Mammary epithelial cell (primary cell): ENCODE results near the gene SMYD3.

Experiments used
- EZH2 ChIP-seq: IDR thresholded peaks from 2 replicates; pipeline ENCODE4 v1.6.1; 2012; ENCODE audit warnings: low read length, inconsistent platforms, borderline replicate concordance
- TF ChIP-seq, protein P1 (sequence below), 2 donors: IDR thresholded peaks in 1 of 2; conservative IDR thresholded peaks in 1 of 2; 2 replicates each; pipeline ENCODE4 v1.5.1; 2011 to 2012; ENCODE audit warnings: inconsistent platforms in 2 of 2, low read length in 2 of 2, mild to moderate bottlenecking in 2 of 2, control low read depth in 1 of 2, low read depth in 1 of 2; ENCODE audit not compliant: insufficient read depth in 1 of 2; ENCODE audit errors: extremely low read depth in 1 of 2

DNA sequence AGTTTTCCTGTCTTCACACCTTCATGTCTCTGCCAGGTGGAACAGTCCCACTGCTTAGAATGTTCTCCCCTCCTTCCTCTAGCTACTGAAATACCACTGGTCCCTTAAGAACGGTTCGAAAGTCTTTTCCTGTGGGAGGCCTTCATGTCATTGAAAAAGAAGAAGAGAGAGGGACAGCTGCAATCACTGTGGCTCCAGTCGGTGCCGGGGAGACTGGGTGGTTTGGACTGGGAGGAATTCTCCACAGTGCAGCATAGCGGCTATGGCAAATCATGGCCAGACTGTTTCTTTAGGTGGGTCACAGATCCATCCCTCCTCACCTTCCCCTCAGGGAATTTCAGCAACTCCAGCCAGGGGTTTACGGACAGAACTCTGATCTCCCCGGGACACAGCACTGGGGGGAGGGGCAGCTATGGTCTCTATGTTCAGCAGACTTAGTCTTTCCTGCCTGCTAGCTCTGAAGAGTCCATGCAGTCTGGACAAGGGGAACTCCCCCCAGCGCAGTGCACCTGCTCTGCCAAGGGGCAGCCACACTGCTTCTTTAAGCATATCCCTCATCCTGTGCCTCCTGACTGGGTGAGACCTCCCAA lies 567.2 kb downstream of the SMYD3 start:
- TF ChIP-seq, protein P1, sequence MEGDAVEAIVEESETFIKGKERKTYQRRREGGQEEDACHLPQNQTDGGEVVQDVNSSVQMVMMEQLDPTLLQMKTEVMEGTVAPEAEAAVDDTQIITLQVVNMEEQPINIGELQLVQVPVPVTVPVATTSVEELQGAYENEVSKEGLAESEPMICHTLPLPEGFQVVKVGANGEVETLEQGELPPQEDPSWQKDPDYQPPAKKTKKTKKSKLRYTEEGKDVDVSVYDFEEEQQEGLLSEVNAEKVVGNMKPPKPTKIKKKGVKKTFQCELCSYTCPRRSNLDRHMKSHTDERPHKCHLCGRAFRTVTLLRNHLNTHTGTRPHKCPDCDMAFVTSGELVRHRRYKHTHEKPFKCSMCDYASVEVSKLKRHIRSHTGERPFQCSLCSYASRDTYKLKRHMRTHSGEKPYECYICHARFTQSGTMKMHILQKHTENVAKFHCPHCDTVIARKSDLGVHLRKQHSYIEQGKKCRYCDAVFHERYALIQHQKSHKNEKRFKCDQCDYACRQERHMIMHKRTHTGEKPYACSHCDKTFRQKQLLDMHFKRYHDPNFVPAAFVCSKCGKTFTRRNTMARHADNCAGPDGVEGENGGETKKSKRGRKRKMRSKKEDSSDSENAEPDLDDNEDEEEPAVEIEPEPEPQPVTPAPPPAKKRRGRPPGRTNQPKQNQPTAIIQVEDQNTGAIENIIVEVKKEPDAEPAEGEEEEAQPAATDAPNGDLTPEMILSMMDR (conservative IDR thresholded peaks at IDR 0.05 in 1 of 2, IDR thresholded peaks at IDR 0.05 in 1 of 2; ENCODE audit: extremely low read depth in 1 of 2, insufficient read depth in 1 of 2, low read depth in 1 of 2, low read length in 2 of 2), result no peak
- no peak for TF ChIP-seq EZH2
